K562 (cell line): ENCODE data around the gene DUSP16. TPM values are rescaled to one million over a fixed set of nuclear protein-coding genes. Genes with fewer than 3 reads are reported as not detected.

Experiments
- ATAC-seq: fragments of 200-7000 bp; cut with Tn5 transposase; 3 replicates; pipeline ENCODE4 v1.9.1; 2020; ENCODE audit warnings: moderate library complexity
- BruUV-seq: library from RNA; stranded (reverse); fragments of 400-500 nt; replicated peaks from 2 replicates; lab custom pipeline; 2021; lab: Mats Ljungman, UMichigan
- CTCF ChIA-PET: fragments of 300-600 bp; formaldehyde crosslinking; extraction: SDS; loops from one replicate; lab custom pipeline; 2021; ENCODE audit warnings: low intra/inter-chr PET ratio; lab: Yijun Ruan, JAX
- POLR2A ChIA-PET: fragments of 300-600, 350-650 bp; sonication (Branson Sonifier 250); formaldehyde crosslinking; extraction: SDS; loops from one replicate; lab custom pipeline; 2021; ENCODE audit warnings: antibody characterized with exemption, inconsistent platforms; lab: Yijun Ruan, JAX
- DNase-seq, 4 experiments: peaks; one replicate each; pipeline versions ENCODE4 v3.0.0 to v3.0.0-alpha.2; 2011 to 2018; ENCODE audit warnings: low spot score in 3 of 4, mixed read lengths in 3 of 4; ENCODE audit errors: extremely low read depth in 1 of 4
- FAIRE-seq: peaks from 2 replicates; lab custom pipeline; 2011; peaks lifted over from hg19 to GRCh38; lab: Jason Lieb, UNC
- H2AFZ ChIP-seq: 2 replicates; pipeline ENCODE4 v1.6.0; 2011; ENCODE audit warnings: low read depth, low read length, control low read depth, inconsistent platforms
- H3K27ac ChIP-seq: fragments of 200-600 bp; 3 replicates; pipeline ENCODE4 v1.8.0; 2011; ENCODE audit warnings: low read depth, mild to moderate bottlenecking, control low read depth, inconsistent platforms, low read length, moderate library complexity, mixed read lengths; ENCODE audit errors: extremely low read depth
- H3K27me3 ChIP-seq, 2 experiments: fragments of 300-600 bp in 1 of 2; 2 replicates in 1 of 2; 3 replicates in 1 of 2; pipeline versions ENCODE4 v1.6.0 to v1.8.0; 2011; ENCODE audit warnings: inconsistent platforms in 2 of 2, low read length in 2 of 2, mild to moderate bottlenecking in 1 of 2, mixed read lengths in 1 of 2, moderate library complexity in 1 of 2; ENCODE audit not compliant: control insufficient read depth in 2 of 2, insufficient read depth in 2 of 2
- H3K36me3 ChIP-seq: fragments of 300-600 bp; 3 replicates; pipeline ENCODE4 v1.8.0; 2011; ENCODE audit warnings: mild to moderate bottlenecking, low read length, inconsistent platforms; ENCODE audit not compliant: control insufficient read depth, insufficient read depth
- H3K4me1 ChIP-seq, 2 experiments: fragments of 200-600 bp in 1 of 2; replicated peaks in 1 of 2; 2 replicates in 1 of 2; 3 replicates in 1 of 2; pipeline versions ENCODE4 v1.5.1 to v1.8.0; 2011; ENCODE audit warnings: inconsistent platforms in 2 of 2, low read length in 2 of 2, mild to moderate bottlenecking in 1 of 2, mixed read lengths in 1 of 2, moderate library complexity in 1 of 2; ENCODE audit not compliant: control insufficient read depth in 2 of 2, insufficient read depth in 2 of 2
- H3K4me2 ChIP-seq: 2 replicates; pipeline ENCODE4 v1.6.1; 2011; ENCODE audit warnings: low read length, control low read depth, inconsistent platforms, mixed read lengths; ENCODE audit not compliant: insufficient read depth
- H3K4me3 ChIP-seq: fragments of 200-600 bp; sonication (generic), shearing (Covaris generic); 2 replicates; pipeline ENCODE4 v1.5.1; 2016; ENCODE audit warnings: control low read depth, inconsistent platforms
- H3K79me2 ChIP-seq: fragments of 200-600 bp; 3 replicates; pipeline ENCODE4 v1.8.0; 2011; ENCODE audit warnings: low read length, inconsistent platforms; ENCODE audit not compliant: control insufficient read depth, insufficient read depth
- H3K9ac ChIP-seq, 2 experiments: 2 replicates each; pipeline versions ENCODE4 v1.6.0 to v1.6.1; 2011; ENCODE audit warnings: low read depth in 2 of 2, low read length in 2 of 2, control low read depth in 1 of 2, inconsistent platforms in 1 of 2, mild to moderate bottlenecking in 1 of 2, mixed read lengths in 1 of 2; ENCODE audit not compliant: insufficient read depth in 1 of 2
- H3K9me1 ChIP-seq: one replicate; pipeline ENCODE4 v1.6.0; 2011; ENCODE audit warnings: inconsistent platforms, mild to moderate bottlenecking, low read length, moderate library complexity; ENCODE audit not compliant: control insufficient read depth, insufficient read depth
- H3K9me3 ChIP-seq: replicated peaks from 2 replicates; pipeline ENCODE4 v1.5.1; 2011; ENCODE audit warnings: low read depth, low read length, inconsistent platforms; ENCODE audit not compliant: control insufficient read depth, insufficient read depth
- H4K20me1 ChIP-seq: replicated peaks from 2 replicates; pipeline ENCODE4 v1.6.1; 2011; ENCODE audit warnings: low read length, inconsistent platforms, mixed read lengths; ENCODE audit not compliant: control insufficient read depth, insufficient read depth
- BHLHE40 ChIP-seq: IDR thresholded peaks from 2 replicates; pipeline ENCODE4 v1.6.1; 2011; ENCODE audit warnings: low read length, improper control_type of control experiment
- C11orf30 ChIP-seq: fragments of 450-650 bp; IDR thresholded peaks from 2 replicates; pipeline ENCODE4 v1.6.1; 2016; ENCODE audit warnings: low read depth, mild to moderate bottlenecking
- MAFF ChIP-seq: IDR thresholded peaks from 2 replicates; pipeline ENCODE4 v1.6.1; 2012; ENCODE audit warnings: low read length, improper control_type of control experiment
- SOX6 ChIP-seq: fragments of 450-650 bp; IDR thresholded peaks from 2 replicates; pipeline ENCODE4 v1.6.1; 2014; ENCODE audit warnings: mild to moderate bottlenecking
- ZNF146 ChIP-seq: IDR thresholded peaks from one replicate; pipeline ENCODE4 v1.6.1; 2018; ENCODE audit warnings: missing compliant biosample characterization; ENCODE audit not compliant: unreplicated experiment
- ZNF316 ChIP-seq: fragments of 450-650 bp; IDR thresholded peaks from 2 replicates; pipeline ENCODE4 v1.6.1; 2016
- WGBS: fragments of 100-300 bp; shearing (Covaris generic); methylation state at CpG from one replicate; pipeline ENCODE4 v1.1.6; 2016; ENCODE audit warnings: low coverage, mixed read lengths; ENCODE audit not compliant: insufficient coverage; ENCODE audit errors: missing lambda C conversion rate; 5-methylcytosine and 5-hydroxymethylcytosine counted together
- in situ Hi-C: fragments of 300-500 bp; cut with MboI; formaldehyde crosslinking; loops from 4 replicates; pipeline ENCODE4 v1.15.0; 2018; ENCODE audit warnings: inconsistent platforms, mixed read lengths
- intact Hi-C: fragments of 100-400 bp; cut with micrococcal nuclease; formaldehyde crosslinking; loops from 2 replicates; pipeline ENCODE4 v1.14.2; 2022
- polyA plus RNA-seq, 8 experiments: library from polyadenylated mRNA; depleted of rRNA in 4 of 8; stranded (reverse) in 5 of 8; unstranded in 3 of 8; fragments of >200 nt; fragmentation: Nextera tagmentation in 2 of 8; fragmentation: Illumina TruSeq in 1 of 8; extraction: Ambion mirVana in 2 of 8; extraction: Trizol in 1 of 8; gene quantifications; 2 replicates each; pipeline versions ENCODE4 v1.2.1 to v1.2.3, GENCODE V29; 2011 to 2014; ENCODE audit warnings: inconsistent platforms in 1 of 8, missing spikeins in 1 of 8
- total RNA-seq, 7 experiments: library from RNA; depleted of rRNA in 6 of 7; stranded (reverse); fragments of >200 nt in 6 of 7; fragmentation: Illumina TruSeq in 2 of 7; extraction: Trizol in 2 of 7; gene quantifications; 2 replicates each; pipeline versions ENCODE4 v1.2.1 to v1.2.3, GENCODE V29; 2011 to 2021; ENCODE audit warnings: low replicate concordance in 1 of 7

DUSP16 gene
- total and polyA plus RNA-seq, 9 of the 15 experiments (the other 6 are each of a cell fraction or from before 2014, with no cell fraction given): 0.70 to 12.3 (median 5.7) TPM

GRCh38 chr12:12541782-12542181, 20.9 kb downstream of the DUSP16 start:
- DNase-seq (no peak), ATAC-seq (no peak), FAIRE-seq (no peak)
- ChIA-PET CTCF (no interaction called here), POLR2A (no interaction called here)
- Histone ChIP-seq H3K27ac (no peak overlapping the region), H3K4me2 (no peak overlapping the region), H3K27me3 (no peaks in the 10 kb centered on the region), H3K9me3 (no peaks in the 10 kb centered on the region), H3K79me2 (no peaks in the 10 kb centered on the region; the same call in 2 of the 3 replicates), H4K20me1 (no peaks in the 10 kb centered on the region), H3K36me3 (no peaks in the 10 kb centered on the region), H3K4me1 (no peaks in the 10 kb centered on the region), H3K9ac (no peak overlapping the region), H2AFZ (no peak overlapping the region), H3K9me1 (no peaks in the 10 kb centered on the region), H3K4me3 (no peak overlapping the region)
- no TSS peak for BruUV-seq
- TF ChIP-seq SOX6 (no peak), ZNF146 (CRISPR knock-in tag) (peak; percentile 28)
- intact Hi-C loops: no loop called here
- in situ Hi-C loops: no loop called here
- WGBS: 72% methylated on average over 4 of the region's 4 CpGs

- FAIRE-seq (no peak), DNase-seq (no peak), ATAC-seq (no peak)
- 84% methylated on average over 4 of the region's 5 CpGs for WGBS
- intact Hi-C loops: no loop called here
- H3K9me1 ChIP-seq: no peaks in the 10 kb centered on the region
- H3K4me3 ChIP-seq: no peak overlapping the region
- H2AFZ ChIP-seq: no peak overlapping the region
- no peaks in the 10 kb centered on the region for H3K36me3 ChIP-seq
- H3K79me2 ChIP-seq: no peaks in the 10 kb centered on the region
- TF ChIP-seq BHLHE40: no peak
- TF ChIP-seq C11orf30: peak; percentile 29; the same call in 1 of the 2 replicates
- TF ChIP-seq MAFF: peak; percentile 12; the same call in 1 of the 2 replicates
- peak; percentile 56 for TF ChIP-seq ZNF316
- ChIA-PET POLR2A (interaction anchor here (0.8 kb wide), 2 partner anchors 11 to 21 kb away, joined by 3 read pairs; no protein-coding TSS in a partner anchor), CTCF (no interaction called here)
- in situ Hi-C loops: no loop called here
- H3K4me1 ChIP-seq: no peaks in the 10 kb centered on the region
- no TSS peak for BruUV-seq
- no peaks in the 10 kb centered on the region for H3K27me3 ChIP-seq
- H4K20me1 ChIP-seq: no peaks in the 10 kb centered on the region
- H3K9ac ChIP-seq: no peak overlapping the region
- H3K27ac ChIP-seq: no peak overlapping the region
- H3K9me3 ChIP-seq: no peaks in the 10 kb centered on the region
- H3K4me2 ChIP-seq: no peak overlapping the region
These were observed 22.2 kb downstream of the DUSP16 start for GRCh38 chr12:12540261-12541013.
